ENCODE measurements around the gene AKR1B1.

AKR1B1 gene

GRCh38 chr7:134468475-134468874 is 9.6 kb upstream of the AKR1B1 start:
- DNase-seq, result no peak

- no peak for DNase-seq
Measured at GRCh38 chr7:134468054-134468453, 9.2 kb upstream of the AKR1B1 start.

- DNase-seq, result no peak
Measured at GRCh38 chr7:134465491-134465890, 6.6 kb upstream of the AKR1B1 start.

- DNase-seq, result no peak
Measured at GRCh38 chr7:134464496-134464895, 5.6 kb upstream of the AKR1B1 start.

GRCh38 chr7:134463751-134464150 is 4.9 kb upstream of the AKR1B1 start:
- no peak for DNase-seq

GRCh38 chr7:134462337-134462925 is 3.5 kb upstream of the AKR1B1 start:
- DNase-seq, result no peak

GRCh38 chr7:134461916-134462315 is 3.0 kb upstream of the AKR1B1 start:
- no peak for DNase-seq

- no peak for DNase-seq
Measured at GRCh38 chr7:134459981-134460380, 1.1 kb upstream of the AKR1B1 start.

- DNase-seq, result no peak
Measured at GRCh38 chr7:134458341-134458805, 527 bp downstream of the AKR1B1 start.

- DNase-seq, result no peak
Measured at GRCh38 chr7:134457210-134457609, 1.7 kb downstream of the AKR1B1 start.

- DNase-seq, result no peak
Measured at GRCh38 chr7:134454277-134454676, 4.6 kb downstream of the AKR1B1 start.

- DNase-seq, result no peak
Measured at GRCh38 chr7:134453518-134453917, 5.4 kb downstream of the AKR1B1 start.

GRCh38 chr7:134452991-134453473 is 5.9 kb downstream of the AKR1B1 start:
- no peak for DNase-seq

- no peak for DNase-seq
Measured at GRCh38 chr7:134452419-134452838, 6.5 kb downstream of the AKR1B1 start.

- DNase-seq, result no peak
Measured at GRCh38 chr7:134451656-134452055, 7.2 kb downstream of the AKR1B1 start.

GRCh38 chr7:134450294-134451000 is 8.5 kb downstream of the AKR1B1 start:
- no peak for DNase-seq

GRCh38 chr7:134449680-134450079 is 9.2 kb downstream of the AKR1B1 start:
- DNase-seq, result no peak

- no peak for DNase-seq
Measured at GRCh38 chr7:134448356-134449229, 10.3 kb downstream of the AKR1B1 start.

GRCh38 chr7:134447383-134447782 is 11.5 kb downstream of the AKR1B1 start:
- DNase-seq, result no peak

GRCh38 chr7:134446923-134447322 is 12.0 kb downstream of the AKR1B1 start:
- no peak for DNase-seq

GRCh38 chr7:134446446-134446845 is 12.5 kb downstream of the AKR1B1 start:
- DNase-seq, result no peak

GRCh38 chr7:134444961-134445315 is 14.0 kb downstream of the AKR1B1 start:
- DNase-seq, result no peak

- no peak for DNase-seq
Measured at GRCh38 chr7:134444198-134444960, 14.5 kb downstream of the AKR1B1 start.
